GM12872 (cell line): Measurements from ENCODE around the gene PRSS38.

Source experiments
- TF ChIP-seq, protein P1 (sequence below): IDR thresholded peaks from 3 replicates; pipeline ENCODE4 v1.5.1; 2011; ENCODE audit warnings: low read depth, mild to moderate bottlenecking, low read length, moderate library complexity; ENCODE audit not compliant: insufficient read depth

The PRSS38 gene

DNA sequence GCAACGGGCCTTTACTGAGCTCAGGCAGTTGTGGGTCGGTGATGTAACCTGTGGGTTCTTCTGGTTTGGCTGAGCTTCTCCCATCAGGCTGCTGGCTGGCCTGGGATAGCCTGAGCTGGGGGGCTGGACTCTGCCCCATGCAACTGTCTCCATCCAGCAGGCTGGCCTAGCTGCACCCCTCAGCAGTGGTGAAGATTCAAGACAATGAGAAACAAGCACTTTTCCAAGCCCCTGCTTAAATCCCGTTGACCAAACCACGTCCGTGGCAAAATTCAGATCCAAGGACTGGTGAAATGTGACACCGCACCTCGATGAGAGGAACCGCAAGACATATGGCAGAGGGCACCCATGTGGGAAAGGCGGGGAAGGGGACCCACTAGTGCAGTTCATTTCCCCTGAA is 25.6 kb downstream of the PRSS38 start:
- TF ChIP-seq, protein P1, sequence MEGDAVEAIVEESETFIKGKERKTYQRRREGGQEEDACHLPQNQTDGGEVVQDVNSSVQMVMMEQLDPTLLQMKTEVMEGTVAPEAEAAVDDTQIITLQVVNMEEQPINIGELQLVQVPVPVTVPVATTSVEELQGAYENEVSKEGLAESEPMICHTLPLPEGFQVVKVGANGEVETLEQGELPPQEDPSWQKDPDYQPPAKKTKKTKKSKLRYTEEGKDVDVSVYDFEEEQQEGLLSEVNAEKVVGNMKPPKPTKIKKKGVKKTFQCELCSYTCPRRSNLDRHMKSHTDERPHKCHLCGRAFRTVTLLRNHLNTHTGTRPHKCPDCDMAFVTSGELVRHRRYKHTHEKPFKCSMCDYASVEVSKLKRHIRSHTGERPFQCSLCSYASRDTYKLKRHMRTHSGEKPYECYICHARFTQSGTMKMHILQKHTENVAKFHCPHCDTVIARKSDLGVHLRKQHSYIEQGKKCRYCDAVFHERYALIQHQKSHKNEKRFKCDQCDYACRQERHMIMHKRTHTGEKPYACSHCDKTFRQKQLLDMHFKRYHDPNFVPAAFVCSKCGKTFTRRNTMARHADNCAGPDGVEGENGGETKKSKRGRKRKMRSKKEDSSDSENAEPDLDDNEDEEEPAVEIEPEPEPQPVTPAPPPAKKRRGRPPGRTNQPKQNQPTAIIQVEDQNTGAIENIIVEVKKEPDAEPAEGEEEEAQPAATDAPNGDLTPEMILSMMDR: no peak

DNA sequence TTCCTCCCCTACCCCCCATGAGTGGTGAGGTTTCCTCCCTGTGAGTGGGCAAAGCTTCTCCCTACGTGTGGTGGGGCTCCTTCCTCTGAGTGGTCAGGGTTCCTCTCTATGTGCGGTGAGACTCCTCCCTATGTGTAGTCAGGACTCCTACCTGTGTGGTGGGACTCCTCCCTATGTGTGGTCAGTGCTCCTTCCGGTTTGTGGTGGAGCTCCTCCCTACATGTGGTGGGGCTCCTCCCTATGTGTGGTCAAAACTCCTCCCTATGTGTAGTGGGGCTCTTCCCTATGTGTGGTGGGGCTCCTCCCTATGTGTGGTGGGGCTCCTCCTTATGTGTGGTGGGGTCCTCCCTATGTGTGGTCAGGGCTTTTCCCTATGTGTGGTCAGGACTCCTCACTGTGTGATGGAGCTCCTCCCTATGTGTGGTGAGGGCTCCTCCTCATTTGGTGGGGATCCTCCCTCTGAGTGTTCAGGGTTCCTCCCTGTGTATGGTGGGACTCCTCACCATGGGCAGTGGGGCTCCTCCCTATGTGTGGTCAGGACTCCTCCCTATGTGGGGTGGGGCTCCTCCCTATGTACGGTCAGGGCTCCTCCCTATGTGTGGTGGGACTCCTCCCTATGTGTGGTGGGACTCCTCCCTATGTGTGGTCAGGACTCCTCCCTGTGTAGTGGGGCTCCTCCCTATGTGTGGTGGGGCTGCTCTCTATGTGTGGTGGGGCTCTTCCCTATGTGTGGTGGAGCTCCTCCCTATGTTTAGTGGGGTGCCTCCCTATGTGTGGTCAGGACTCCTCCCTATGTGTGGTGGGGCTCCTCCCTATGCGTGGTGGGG is 29.1 kb downstream of the PRSS38 start:
- TF ChIP-seq, protein P1: no peak

DNA sequence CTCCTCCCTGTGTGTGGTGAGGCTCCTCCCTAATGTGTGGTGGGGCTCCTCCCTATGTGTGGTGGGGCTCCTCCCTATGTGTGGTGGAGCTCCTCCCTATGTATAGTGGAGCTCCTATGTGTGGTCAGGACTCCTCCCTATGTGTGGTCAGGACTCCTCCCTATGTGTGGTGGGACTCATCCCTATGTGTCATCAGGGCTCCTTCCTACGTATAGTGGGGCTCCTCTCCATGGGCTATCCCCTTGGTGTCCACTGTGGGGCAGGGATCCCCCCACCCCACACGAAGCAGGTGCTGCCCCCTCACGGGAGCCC is 29.6 kb downstream of the PRSS38 start:
- TF ChIP-seq, protein P1: no peak

DNA sequence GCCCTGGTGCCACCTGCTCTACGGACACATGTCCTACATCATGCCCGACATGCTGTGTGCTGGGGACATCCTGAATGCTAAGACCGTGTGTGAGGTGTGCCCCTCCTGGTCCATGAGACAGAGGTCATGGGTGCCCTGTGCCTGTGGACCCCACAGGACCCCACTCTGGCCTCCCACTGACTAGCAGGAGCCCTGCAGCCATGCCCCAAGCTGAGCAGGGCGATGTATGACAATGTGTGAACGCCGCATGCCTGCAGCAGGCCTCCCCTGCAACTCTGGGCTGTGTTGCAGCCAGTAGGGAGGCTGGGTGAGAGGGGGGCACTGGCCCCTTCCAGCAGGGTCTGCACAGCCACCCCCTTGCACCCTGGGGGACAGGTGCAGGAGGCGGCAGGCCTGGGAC is 30.0 kb downstream of the PRSS38 start:
- TF ChIP-seq, protein P1: no peak

DNA sequence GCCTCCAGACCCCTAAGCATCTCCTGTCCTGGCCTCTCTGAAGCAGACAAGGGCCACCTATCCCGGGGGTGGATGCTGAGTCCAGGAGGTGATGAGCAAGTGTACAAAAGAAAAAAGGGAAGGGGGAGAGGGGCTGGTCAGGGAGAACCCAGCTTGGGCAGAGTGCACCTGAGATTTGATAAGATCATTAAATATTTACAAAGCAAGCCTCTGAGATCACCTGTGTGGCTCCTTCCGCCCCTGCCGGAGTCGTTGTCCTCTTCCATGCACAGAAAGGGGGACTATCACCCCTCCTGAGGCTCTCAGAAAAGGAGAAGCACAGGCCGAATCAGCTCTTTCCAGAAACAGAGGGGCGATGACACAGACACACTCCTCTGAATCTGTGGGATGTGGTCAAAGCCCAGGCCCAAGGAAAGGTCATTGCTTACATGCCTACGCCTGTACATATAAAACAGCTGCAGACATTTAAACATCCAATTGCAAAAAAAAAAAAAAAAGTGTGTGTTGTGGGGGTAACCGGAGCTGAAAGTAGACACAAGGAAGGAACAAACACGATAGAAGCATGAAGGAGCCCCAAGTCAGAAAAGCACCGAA is 30.9 kb downstream of the PRSS38 start:
- TF ChIP-seq, protein P1: no peak

DNA sequence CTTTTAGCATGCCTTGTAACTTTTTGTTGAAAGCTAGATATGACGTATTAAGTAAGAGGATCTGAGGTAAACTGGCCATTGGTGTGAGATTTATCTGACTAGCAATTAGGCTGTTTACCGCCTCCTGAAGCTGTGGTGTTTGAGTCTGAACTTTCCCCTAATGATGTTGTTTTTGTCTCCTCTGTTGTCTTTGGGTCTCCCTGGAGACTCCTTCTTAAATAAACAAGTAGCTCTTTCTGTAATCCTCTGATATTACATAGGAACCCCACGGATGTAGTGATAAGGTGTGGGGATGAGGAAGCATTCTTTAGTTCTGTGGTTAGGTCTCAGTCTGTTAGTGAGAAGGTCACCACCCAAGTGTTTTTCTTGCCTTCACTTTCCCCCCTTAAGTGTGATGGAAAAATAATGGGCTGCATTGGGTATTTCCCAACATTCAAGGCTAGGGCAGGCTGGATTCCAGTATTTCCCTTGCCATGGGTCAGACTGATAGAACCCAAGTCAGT is 33.0 kb downstream of the PRSS38 start:
- TF ChIP-seq, protein P1: no peak

DNA sequence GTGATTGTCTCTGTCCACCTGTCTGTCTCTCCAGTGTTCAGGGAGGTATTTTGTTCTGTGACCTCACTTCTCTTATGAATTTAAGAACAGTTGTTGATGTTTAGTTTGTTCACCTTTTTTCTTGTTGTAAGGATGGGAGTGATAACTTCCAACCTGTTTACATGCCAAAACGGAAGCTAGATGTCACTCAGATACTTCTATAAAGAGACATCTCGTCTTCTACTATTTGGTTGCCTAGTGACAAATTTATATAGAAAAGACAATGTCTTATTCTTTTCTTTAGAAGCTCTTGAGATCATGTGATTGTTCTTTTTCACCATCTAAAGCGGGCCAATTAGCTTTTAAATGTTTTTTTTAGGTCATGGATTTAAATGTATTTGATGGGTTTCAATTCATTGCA is 33.8 kb downstream of the PRSS38 start:
- TF ChIP-seq, protein P1: no peak
